ENCODE results near the gene PCARE.
"Not testable (repeated sequence)": the region's sequence is repeated elsewhere in the genome, so short reads cannot be mapped to it uniquely, and the experiment has no call there.

The PCARE gene

GRCh38 chr2:29096969-29097368 lies 22.6 kb upstream of the PCARE start:
- DNase-seq: no peak

GRCh38 chr2:29090311-29090710 lies 16.0 kb upstream of the PCARE start:
- DNase-seq: not testable (repeated sequence)

GRCh38 chr2:29084554-29084953 lies 10.2 kb upstream of the PCARE start:
- DNase-seq: no peak

DNA sequence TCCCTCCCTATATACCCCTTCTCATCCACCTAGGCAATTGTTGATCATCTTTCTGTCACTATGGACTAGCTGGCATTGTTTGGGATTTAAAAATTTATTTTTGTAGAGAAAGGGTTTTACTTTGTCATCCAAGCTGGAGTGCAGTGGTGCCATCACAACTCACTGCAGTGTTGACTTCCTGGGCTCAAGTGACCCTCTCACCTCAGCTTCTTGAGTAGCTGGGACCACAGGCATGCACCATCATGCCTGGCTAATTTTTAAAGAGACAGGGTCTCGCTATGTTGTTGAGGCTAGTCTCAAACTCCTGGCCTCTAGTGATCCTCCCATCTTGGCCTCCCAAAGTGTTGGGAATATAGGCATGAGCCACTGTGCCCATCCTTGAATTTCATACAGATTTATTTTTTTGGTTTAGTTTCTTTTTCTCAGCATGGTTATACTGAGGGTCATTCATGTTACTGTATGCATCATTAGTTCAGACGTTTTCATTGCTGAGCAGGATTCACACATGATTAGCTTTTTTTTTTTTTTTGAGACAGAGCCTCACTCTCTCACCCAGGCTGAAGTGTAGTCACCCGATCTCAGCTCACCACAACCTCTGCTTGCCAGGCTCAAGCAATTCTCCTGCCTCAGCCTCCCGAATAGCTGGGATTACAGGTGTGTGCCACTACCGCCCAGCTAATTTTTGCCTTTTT lies 8.6 kb upstream of the PCARE start:
- DNase-seq: no peak

GRCh38 chr2:29080886-29081743 lies 6.8 kb upstream of the PCARE start:
- no peak for DNase-seq

GRCh38 chr2:29079887-29080286 lies 5.6 kb upstream of the PCARE start:
- DNase-seq: no peak

DNA sequence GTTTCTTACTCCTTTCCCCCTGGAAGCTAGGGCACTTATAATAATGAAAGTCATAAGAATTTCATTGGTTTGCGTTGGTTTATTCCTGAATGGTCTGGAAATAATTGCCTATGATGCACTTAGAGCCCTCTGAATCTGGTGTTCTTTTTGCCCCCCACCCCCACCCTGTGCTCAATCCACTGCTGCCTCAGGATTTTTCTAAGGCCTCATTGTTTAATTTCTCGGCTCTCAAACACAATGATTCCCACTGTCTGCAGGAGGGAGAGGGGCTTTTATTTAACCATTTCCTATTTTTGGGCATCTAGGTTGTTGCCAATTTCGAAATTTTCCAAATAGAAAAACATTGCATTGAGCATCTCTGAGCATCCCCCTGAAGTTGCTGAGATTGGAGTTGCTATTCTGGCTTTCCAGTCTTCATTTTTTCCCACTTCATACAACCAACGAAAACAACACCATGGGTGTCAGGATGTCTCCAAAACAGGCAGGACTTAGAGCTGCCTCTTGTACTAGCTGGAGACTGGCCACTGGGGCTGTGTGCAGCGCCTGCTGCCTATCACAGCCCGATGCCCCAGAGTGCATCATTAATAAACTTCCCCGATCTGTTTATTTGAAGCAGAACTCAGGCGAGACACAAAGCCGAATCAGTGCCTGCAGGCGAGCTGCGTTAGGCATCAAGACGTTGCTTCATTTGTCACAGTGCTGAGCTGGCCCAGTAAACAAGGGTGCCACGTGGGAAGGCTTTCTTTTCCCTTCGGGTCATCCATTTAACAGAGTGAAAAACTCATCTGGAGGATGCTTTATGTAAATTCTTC lies 1.8 kb upstream of the PCARE start:
- peak in 12 of 14 donors; percentile 25 to 83 (median 72) for DNase-seq

DNA sequence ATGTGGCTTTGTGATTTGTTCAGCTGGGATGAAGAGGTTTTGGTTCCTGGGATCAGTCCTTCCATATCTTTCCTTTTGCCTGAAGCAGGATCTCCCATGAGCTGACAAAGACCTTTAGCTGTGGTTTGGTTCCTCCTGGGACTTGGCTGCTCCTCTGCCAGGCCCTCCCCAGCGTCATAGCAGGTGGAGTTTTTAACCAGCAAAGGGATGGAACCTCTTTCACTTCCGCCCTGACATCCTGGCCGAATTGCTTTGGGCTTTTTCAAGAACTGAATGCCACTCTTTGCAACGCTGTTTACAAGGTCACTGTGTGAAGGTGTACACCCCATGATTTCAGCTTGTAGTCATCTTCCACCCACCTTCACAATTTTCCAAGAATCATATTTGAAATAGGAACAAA lies 390 bp downstream of the PCARE start:
- DNase-seq: no peak

- DNase-seq: no peak
These were observed 1.2 kb downstream of the PCARE start for GRCh38 chr2:29072971-29073725.

DNA sequence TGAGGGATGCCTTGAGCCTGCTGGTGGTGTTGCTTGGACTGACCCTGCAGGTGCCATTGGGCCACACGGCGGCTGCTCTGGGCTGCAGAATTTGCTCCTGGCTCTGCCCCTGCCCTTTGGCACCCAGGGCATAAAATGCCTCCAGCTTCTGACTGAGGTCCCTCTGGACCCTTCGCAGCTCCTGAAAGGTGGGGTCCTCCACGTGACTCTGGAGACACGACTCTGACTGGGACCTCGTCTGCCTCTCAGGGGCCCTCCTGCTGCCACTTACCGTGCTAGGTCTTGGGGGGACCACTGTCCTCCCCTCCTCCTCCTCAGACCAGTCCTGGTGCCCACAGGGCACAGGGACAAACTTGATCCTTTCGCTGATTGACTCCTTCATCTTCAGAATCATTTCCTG lies 2.1 kb downstream of the PCARE start:
- no peak for DNase-seq

DNA sequence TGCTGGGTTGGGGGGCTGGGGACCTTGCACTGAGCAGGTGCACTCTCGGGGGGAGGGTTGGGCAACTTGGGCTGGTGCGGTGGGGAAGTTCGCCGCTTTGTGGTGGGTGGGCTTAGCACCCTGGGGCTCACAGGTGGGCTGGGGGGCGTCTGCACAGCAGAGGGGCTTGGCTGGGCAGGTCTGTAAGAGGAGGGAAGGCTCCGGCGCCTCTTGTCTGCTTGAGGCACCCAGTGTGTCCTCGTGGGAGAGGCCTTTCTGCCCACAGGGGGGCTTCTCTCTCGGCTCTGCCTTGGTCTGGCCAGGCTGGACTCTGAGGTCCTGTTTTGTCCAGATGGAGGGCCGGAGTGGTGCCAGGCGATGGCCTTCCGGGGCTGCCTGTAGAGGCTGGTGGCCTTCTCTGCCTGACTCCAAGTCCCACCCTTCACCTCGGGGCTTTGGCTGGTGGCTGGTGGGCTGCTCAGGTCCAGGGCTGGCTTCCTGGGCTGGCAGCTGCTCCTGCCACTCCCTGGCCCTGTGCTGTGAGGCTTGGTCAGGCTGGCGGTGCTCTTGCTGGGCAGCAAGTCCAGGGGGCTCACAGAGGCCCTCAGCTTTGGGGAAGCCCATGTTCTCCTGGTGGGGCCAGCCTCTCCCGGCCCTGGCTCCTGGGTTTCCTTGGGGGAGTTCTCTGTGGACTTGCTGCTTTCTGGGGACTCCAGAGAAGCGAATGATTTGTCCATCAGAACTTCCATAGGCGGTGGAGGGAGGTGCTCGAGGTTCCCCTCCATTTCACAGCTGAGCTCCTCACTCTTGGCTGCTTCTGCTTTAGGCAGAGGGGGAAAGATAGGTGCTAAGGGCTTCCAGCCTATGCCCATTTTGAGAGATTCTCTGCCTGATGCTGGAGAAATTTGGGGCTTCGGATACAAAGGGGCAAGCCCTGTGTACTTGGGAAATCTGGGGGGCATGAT lies 3.0 kb downstream of the PCARE start:
- DNase-seq: no peak

GRCh38 chr2:29070526-29070925 lies 3.8 kb downstream of the PCARE start:
- DNase-seq: no peak

- DNase-seq: no peak
These were observed 5.8 kb downstream of the PCARE start for GRCh38 chr2:29068513-29068912.

- DNase-seq: no peak
These were observed 7.2 kb downstream of the PCARE start for GRCh38 chr2:29066997-29067605.

DNA sequence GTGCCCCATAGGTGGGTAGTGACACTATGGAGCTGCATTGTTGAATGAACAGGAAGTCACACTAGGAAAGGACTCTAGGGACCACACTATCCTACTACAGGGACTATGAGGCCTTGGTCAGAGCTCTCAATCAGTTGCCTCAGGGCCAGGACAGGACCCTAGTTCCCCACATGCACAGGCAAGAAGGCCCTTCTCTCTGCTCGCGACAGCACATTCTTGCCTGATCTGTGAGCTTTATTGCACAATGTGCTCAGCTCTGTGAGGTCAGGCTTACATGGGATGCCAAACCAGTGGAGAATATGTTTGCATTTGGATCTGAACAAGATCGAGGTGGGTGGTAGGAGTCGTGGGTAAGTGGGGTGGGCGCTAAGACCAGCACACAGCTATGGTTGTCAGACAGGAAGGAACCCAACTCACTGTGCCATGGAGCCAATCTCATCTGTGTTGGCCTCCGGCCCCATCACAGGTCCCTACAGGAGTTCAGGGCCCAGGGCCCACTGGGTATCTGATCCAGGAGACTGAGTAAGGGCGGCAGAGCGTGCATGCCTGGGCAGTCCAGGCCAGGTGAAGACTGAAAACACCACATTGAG lies 8.0 kb downstream of the PCARE start:
- no peak for DNase-seq

GRCh38 chr2:29065068-29065811 lies 9.1 kb downstream of the PCARE start:
- peak in 12 of 14 donors; percentile 18 to 84 (median 63) for DNase-seq

DNA sequence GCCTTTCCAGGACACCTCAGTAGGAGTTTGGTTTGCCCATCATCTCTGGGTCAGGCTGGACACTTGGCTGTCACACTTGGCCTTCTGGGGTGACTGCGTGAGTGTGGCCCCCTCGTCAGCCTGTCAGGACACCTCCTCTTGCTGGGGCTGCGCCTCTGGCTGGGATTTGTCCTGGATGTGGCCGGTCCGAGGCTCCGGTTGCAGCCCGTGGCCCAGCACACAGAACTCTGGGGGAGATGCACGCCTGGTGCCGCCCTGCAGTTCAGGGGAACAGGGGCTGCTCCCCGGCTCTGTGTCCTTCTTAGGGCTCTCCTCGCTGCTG lies 9.6 kb downstream of the PCARE start:
- DNase-seq: peak in 1 of 14 donors; percentile 58

GRCh38 chr2:29064346-29064715 lies 10.0 kb downstream of the PCARE start:
- no peak for DNase-seq

DNA sequence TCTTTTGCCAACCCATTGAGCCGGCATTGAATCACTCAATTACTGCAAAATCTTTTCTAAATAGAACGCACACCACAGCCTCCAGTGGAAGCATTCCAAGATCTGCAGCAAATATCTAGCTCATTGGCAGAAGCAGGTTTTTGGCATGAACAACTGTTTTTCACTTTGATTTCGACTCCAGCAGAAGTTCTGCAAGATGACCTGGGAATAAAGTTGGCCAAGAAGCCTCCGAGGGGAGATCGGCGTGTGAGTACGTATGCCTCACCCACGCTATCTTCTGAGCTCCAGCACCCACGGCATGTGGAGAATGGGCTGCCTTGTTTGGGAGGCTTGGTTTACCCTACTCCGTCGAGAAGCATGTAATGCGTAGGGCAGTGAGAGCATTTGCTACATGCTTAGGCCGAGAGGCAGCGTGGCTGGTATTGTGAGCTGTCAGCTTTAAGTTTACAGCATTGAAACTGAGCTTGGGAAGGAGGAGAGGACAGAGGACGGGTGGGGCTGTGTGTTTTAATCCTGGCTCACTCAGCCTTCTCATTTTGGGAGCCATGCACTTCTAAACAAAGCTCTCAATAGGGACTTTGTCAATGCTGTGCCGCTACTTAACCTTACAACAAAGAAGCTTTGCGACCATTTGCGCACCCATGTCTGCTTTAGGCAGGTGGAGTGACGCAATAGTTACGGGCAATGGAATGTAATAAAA lies 10.5 kb downstream of the PCARE start:
- peak in 3 of 14 donors; percentile 19 to 53 (median 37) for DNase-seq

Data from C1 segment of cervical spinal cord (tissue), 14 donors.